Mucosa of gallbladder (tissue), 1 donor: Measurements from ENCODE around the gene TNFRSF8. TPM values are rescaled to one million over a fixed set of nuclear protein-coding genes. Genes with fewer than 3 reads are reported as not detected.
"Not testable (repeated sequence)": the region's sequence is repeated elsewhere in the genome, so short reads cannot be mapped to it uniquely, and the experiment has no call there.

Source experiments
- DNase-seq: peaks from one replicate; pipeline ENCODE4 v3.0.0-alpha.2; 2020; ENCODE audit warnings: low spot score
- total RNA-seq: library from RNA; stranded (reverse); gene quantifications from one replicate; pipeline ENCODE4 v1.2.1, GENCODE V29; 2021
- donor health status: DM: no; HTN: no; CAD: no.

TNFRSF8 gene
- total RNA-seq, result 2.3 TPM

- no peak for DNase-seq
Observed at GRCh38 chr1:12063141-12064072, at the start of gene TNFRSF8. Gene TNFRSF8, plus strand, starts transcription at chr1:12063303. Its CDS starts 296 bp downstream, at chr1:12063599.

GRCh38 chr1:12014141-12014991 is 48.7 kb upstream of the TNFRSF8 start:
- no peak for DNase-seq

GRCh38 chr1:12015001-12015491 is 48.1 kb upstream of the TNFRSF8 start:
- no peak for DNase-seq

GRCh38 chr1:12015499-12015898 is 47.6 kb upstream of the TNFRSF8 start:
- no peak for DNase-seq

- no peak for DNase-seq
Observed at GRCh38 chr1:12016182-12016581, 46.9 kb upstream of the TNFRSF8 start.

- no peak for DNase-seq
Observed at GRCh38 chr1:12019858-12020509, 43.1 kb upstream of the TNFRSF8 start.

GRCh38 chr1:12021616-12022015 is 41.5 kb upstream of the TNFRSF8 start:
- no peak for DNase-seq

GRCh38 chr1:12022036-12022435 is 41.1 kb upstream of the TNFRSF8 start:
- no peak for DNase-seq

- no peak for DNase-seq
Observed at GRCh38 chr1:12026586-12026985, 36.5 kb upstream of the TNFRSF8 start.

- DNase-seq, result no peak
Observed at GRCh38 chr1:12028248-12028647, 34.9 kb upstream of the TNFRSF8 start.

GRCh38 chr1:12028957-12029511 is 34.1 kb upstream of the TNFRSF8 start:
- DNase-seq, result no peak

GRCh38 chr1:12029720-12030339 is 33.3 kb upstream of the TNFRSF8 start:
- no peak for DNase-seq

GRCh38 chr1:12031039-12031980 is 31.8 kb upstream of the TNFRSF8 start:
- no peak for DNase-seq

- DNase-seq, result no peak
Observed at GRCh38 chr1:12032161-12032621, 30.9 kb upstream of the TNFRSF8 start.

- DNase-seq, result not testable (repeated sequence)
Observed at GRCh38 chr1:12033441-12033840, 29.7 kb upstream of the TNFRSF8 start.

- no peak for DNase-seq
Observed at GRCh38 chr1:12034381-12034801, 28.7 kb upstream of the TNFRSF8 start.

GRCh38 chr1:12035312-12035711 is 27.8 kb upstream of the TNFRSF8 start:
- no peak for DNase-seq

GRCh38 chr1:12037486-12038355 is 25.4 kb upstream of the TNFRSF8 start:
- no peak for DNase-seq
